ENCODE data around the gene MGME1.

Gene MGME1

DNA sequence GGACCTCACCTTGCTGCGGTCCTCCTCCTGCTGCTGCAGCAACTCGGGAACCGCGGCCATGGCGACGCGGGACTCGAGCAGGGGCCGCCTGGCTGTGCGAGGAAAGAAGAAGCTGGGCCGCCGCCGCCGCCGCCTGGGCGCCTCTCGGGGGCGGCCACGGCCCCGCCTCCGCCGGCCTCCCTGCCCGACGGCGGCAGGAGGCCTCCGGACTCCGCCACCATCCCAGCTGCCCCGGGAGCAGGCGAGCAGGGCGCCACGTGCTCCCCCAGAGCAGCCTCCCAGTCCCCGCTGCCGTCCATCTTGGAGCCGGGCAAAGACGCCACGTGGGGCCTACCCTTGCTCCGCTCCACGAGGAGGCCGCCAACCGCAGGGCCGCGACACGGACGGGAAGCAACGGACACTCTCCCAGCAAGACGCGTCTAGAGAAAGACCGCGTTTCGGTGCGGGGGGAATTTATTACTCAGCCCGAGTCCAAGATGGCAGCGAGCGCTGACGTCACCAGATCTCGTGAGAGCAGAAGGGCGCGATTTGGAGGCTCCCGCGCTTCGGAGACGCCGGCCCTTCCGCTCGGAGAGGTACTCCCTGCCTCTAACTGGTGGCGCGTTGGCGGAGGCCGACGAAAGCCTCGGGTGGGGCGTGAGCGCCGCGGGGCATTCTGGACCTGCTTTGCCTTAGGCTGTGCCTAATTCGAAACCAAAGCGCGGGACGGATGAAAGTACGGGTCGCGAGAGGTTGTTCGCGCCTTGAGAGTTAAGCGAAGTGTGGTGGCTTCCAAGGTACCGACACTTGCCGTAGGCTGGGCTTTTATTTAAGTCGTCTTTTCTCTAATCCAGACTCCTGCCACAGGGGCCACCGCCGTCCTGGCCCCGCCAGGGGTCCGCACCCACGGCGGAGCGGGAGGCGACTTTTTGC, at the start of gene MGME1, which contains the start of gene SNX5:
Gene MGME1 (plus strand): TSS at position 653 of the 912 bp plus-strand sequence. CDS start 842 bp downstream, outside the sequence.
Gene SNX5 (minus strand): TSS at position 429 of the 912 bp plus-strand sequence. CDS start 369 bp downstream, at position 60.
- DNase-seq, result peak; percentile 99

GRCh38 chr20:17919149-17919548, 49.7 kb upstream of the MGME1 start:
- no peak for DNase-seq

DNA sequence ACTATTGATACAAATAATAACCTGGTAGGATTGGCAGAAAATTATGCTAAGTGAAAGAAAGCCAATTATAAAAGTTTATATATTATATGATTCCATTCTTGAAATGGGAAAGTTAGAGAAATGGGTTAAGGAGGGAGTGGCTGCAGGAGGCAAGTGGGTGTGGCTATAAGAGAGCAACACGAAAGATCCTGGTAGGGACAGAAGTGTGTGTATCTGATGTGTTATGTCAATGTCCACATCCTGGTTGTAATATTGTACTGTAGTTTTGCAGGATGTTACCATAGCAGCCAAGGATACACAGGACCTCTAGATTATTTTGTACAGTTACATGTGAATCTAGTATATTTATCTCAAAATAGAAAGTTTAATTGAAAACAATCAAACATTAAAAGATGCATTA, 47.0 kb upstream of the MGME1 start:
- DNase-seq, result no peak

GRCh38 chr20:17925141-17925939, 43.5 kb upstream of the MGME1 start:
- DNase-seq, result no peak

DNA sequence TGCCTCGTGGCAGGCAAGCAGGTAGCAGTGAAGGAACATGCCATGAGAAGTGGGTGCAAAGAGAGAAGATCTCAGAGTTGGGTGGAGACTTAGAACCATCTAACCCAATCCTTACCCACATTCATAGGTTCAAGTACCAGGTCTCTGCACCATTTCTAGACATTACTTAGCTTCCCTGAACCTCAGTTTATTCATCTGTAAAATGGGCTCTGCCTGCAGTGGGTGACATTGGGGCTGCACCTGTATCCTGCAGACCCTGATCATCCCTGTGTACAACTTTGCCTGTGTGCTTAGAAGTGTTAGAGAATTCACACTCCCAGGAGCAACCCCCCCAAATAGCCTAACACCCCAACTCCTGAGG, 42.9 kb upstream of the MGME1 start:
- DNase-seq, result no peak

DNA sequence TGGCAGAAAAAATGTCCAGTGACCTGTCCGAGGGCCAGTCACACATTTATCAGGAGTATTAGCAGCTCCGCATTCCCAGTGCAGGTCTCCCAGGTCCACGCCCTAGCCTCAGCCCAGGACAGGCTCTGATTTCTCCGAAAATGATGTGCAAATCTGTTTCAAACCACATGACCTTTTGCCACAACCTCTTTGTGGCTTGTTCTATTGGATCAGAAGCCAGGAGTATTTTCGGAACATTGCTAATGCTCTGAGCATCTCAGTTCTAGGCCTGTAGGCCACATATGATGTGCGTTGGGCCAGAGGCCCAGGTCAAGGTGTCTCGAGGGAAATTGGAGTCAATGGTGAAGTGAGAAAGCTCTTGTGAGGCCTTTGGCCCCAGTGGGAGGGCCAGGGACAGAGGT, 40.6 kb upstream of the MGME1 start:
- DNase-seq, result no peak

- no peak for DNase-seq
These were observed 40.0 kb upstream of the MGME1 start for GRCh38 chr20:17928633-17929311.

- no peak for DNase-seq
These were observed 37.3 kb upstream of the MGME1 start for GRCh38 chr20:17931513-17931912.

DNA sequence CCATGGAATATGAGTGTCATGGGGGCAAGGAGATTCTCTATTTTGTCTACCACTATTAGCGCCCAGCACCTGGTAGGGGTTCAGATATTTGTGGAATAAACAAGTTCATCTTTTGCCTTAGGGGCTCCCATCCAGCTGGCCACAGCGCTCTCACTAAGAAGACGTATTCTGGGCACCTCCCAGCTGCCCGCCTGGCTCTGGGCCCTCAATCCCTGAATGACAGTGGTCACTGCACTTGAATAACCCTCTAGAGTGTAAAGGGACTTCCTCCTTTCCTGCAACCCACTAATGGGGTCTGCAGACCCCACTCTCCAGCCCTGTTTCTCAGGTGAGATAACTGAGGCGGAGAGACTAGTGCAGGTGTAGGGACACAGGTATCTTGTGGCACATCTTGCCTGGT, 36.4 kb upstream of the MGME1 start:
- DNase-seq, result no peak

- DNase-seq, result no peak
These were observed 35.7 kb upstream of the MGME1 start for GRCh38 chr20:17933121-17933520.

DNA sequence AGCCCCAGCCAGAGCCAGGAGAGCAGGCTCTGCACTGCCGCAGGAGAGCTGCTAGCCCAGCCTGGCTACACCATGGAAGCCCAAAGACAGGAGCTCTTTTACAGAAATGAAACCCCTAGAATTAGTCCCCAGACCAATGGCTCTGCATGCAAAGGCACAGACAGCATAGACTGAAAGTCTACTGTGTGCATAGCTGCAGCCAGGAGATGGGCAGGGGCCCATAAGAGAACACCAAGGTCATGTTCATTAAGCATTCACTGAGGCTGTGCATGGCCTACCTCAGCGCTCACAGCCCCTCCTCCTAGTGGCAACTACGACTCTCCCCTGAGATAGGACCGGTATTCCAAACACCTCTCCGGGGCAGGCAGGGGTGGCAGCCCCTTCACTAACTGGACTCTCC, 35.1 kb upstream of the MGME1 start:
- DNase-seq, result no peak

GRCh38 chr20:17934141-17934862, 34.5 kb upstream of the MGME1 start:
- DNase-seq, result no peak

GRCh38 chr20:17935186-17935585, 33.6 kb upstream of the MGME1 start:
- DNase-seq, result no peak

- no peak for DNase-seq
These were observed 33.1 kb upstream of the MGME1 start for GRCh38 chr20:17935761-17936160.

- DNase-seq, result no peak
These were observed 32.5 kb upstream of the MGME1 start for GRCh38 chr20:17936286-17936760.

DNA sequence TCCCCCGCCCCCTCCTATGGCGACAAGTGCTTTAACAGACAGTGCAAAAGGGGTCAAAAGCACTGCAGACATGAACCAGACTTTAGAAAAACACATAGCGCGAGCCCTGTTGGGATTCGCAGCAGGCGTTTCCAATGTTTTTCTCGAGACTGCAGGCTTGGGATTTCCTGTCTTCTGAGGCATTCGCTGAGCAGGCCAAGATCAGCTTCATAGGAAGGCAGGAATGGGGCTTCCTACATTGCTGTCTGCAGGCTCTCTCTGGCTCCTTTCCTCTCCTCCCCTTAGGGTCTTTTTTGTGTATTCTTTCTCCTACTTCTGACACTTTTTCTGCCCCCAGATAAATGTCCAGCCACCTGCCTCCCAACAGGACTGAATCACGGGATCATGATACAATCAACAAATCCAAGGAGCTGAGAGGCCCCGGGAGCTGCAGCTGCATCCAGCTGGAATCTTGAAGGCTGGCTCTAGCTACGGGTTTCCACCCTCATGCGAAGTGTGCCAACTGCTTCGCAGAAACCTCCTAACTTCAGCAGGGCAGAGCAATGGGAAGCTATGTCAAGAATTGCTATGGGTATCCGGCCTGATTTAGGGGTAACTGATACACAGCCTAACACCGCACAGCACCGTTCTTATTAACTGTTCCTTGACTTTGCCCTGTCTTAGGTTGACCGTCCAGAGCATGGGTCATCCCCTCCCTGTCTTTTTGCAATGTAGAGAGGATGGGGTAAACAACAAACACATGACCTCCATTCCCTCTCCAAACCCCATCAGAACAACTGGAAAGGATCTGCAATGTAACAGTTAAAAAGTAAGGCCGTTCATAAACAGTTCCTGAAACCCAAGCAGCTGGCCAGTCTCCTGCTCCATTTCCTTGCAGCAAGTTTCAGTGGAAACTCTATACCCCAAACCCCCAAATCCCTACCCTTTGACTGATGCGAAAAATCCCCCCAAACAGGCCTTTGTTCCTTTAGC, 31.8 kb upstream of the MGME1 start:
- DNase-seq, result no peak

- DNase-seq, result peak; percentile 60
These were observed 29.8 kb upstream of the MGME1 start for GRCh38 chr20:17938871-17939619.

DNA sequence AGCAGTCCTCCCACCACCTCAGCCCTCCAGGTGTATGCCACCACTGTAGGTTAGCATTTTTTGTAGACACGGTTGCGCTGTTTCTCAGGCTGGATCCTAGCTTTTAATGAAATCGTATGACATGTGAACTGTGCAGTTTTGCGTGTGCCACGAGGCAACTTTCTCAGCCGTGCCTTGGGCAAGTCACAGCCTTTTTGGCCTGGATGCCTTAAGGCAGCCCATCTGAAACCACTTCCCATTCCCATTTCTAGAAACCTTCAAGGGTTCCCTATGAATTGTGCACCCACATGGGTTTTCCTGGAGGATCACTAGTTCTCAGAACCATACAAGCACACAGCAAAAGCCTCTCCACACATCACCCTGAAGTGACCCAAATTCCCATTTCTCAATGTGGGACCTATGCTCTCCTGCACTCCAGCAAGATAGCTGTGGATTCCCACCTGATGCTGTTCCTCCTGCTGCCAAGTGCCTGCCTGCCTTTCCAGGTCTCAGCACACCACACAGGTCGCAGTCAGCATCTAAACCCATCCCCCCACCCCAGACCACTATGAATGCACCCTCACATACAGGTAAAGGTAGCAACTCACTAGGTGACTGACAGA, 29.1 kb upstream of the MGME1 start:
- no peak for DNase-seq

GRCh38 chr20:17940224-17940971, 28.4 kb upstream of the MGME1 start:
- no peak for DNase-seq

Measured in activated CD8-positive, alpha-beta memory T cell treated with anti-CD3 and anti-CD28 coated beads, Interleukin-2, amount 50 U/mL, for 4 hours (primary cell).